Urinary bladder (tissue), 4 donors: ENCODE data around the gene OBSCN. TPM values are rescaled to one million over a fixed set of nuclear protein-coding genes. Genes with fewer than 3 reads are reported as not detected.

ENCODE experiments used
- DNase-seq: peaks from one replicate; pipeline ENCODE4 v3.0.0-alpha.2; 2015; ENCODE audit errors: extremely low spot score
- H3K27ac ChIP-seq: one replicate; pipeline ENCODE4 v1.5.1; 2013; ENCODE audit warnings: low read depth, mild to moderate bottlenecking, moderate library complexity
- H3K36me3 ChIP-seq: one replicate; pipeline ENCODE4 v1.6.1; 2013; ENCODE audit warnings: mild to moderate bottlenecking, moderate library complexity; ENCODE audit not compliant: insufficient read depth
- H3K4me1 ChIP-seq: one replicate; pipeline ENCODE4 v1.6.1; 2013; ENCODE audit warnings: mild to moderate bottlenecking, moderate library complexity; ENCODE audit not compliant: insufficient read depth
- H3K4me3 ChIP-seq: one replicate; pipeline ENCODE4 v1.5.1; 2013; ENCODE audit warnings: low read depth, low read length
- WGBS: extraction: QIAGEN DNeasy Blood & Tissue Kit; methylation state at CpG from one replicate; pipeline ENCODE4 v1.1.7; 2013; 5-methylcytosine and 5-hydroxymethylcytosine counted together
- polyA plus RNA-seq: library from polyadenylated mRNA; stranded (reverse); fragments of 200-250 nt; gene quantifications from one replicate; pipeline ENCODE4 v1.2.3, GENCODE V29; 2013
- total RNA-seq: library from RNA; depleted of rRNA; stranded (reverse); fragments of >200 nt; gene quantifications from one replicate; pipeline ENCODE4 v1.2.3, GENCODE V29; 2014
- donor health status: healthy with polysubstance abuse.
- donor health status: healthy.

OBSCN gene
- total and polyA plus RNA-seq, 2 donors: 8.4 to 29.1 TPM

DNA sequence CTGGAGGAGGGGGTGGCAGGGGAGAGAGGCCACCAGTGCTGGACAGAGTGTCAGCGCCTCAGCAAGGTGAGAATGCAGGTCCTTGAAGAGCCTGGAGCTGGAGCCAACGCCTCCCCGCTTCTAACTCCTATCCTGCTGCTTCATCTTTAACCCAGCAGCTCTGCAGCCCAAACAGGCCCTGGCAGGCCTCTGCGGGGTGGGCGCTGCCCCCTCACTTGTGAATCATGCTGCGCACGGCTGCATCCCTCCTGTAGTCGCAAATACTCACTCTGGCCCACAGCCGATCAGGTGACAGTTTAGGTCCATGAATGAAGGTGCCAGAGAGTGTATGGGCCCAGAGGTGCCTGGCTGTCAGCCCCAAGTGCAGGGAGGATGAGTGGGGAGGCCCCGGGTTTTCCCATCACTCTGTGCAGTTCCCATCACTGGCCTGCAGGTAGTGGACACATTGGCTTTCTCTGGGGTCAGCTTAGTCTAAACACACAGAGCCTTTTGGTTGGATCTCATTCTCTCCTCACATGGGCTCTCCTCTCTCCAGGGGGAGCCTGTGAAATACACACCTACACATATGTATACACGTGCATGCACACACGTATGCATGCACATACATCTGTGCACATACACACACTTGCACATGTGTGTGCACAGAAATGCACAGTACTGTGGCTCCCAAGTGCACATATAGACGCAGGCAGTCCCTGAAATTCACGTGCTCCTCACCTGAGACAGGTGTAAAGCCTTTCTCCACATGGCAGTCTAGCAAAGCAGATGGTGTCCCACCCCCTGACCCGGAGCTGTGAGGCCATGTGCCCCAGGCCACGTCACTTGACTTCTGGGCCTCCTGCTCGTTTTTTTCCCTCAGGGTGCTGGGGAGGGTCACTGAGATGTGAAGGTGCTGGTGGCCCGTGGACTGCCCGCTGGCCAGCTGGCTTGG, 146.8 kb downstream of the OBSCN start:
- no peaks in the 10 kb centered on the region for H3K36me3 ChIP-seq

DNA sequence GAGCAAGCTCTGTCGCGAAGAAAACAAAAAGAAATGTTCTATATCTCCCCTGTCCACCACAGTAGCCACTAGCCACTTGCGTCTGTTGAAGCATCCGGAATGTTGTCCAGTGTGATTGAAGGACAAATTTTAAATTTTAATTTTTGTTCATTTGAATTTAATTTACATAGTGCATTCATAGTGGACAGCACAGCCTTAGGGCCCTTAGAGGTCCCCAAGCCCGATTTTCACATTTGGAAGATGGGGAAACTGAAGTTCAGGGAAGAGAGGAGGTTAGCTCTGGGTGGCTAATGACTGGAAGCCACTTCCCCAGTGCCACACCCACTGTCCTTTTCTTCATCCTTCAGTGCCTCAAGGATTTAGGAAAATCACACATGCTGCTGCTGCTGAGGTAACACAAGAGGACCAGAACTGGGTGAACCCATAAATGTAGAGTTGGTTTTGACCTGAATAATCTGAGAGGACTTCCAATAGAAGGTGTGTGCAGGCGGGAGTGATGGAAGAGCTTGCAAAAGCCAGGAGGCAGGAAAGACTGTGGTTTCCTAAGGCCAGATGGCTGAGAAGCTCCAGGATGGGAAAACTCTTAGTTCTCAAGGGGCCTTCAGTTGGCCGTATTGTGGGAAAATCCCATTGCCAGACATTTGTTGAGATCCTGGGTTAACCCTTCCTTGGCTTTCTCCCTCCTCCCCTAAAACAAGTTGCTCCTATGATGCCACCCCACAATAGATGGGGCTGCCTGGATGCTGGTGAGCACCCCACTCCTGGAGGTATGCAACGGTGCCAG, 149.2 kb downstream of the OBSCN start:
- no peak for DNase-seq
- Histone ChIP-seq H3K36me3 (no peaks in the 10 kb centered on the region), H3K4me3 (no peak overlapping the region), H3K27ac (no peak overlapping the region), H3K4me1 (no peaks in the 10 kb centered on the region)
- whole genome bisulfite sequencing: 85% methylated on average over 8 of the region's 8 CpGs

More for the DNA sequence above, 146.8 kb downstream of the OBSCN start:
- Histone ChIP-seq H3K4me3 (no peak overlapping the region), H3K27ac (no peak overlapping the region), H3K4me1 (no peaks in the 10 kb centered on the region)
- DNase-seq: peak; percentile 32
- WGBS: 81% methylated on average over 19 of the region's 19 CpGs

DNA sequence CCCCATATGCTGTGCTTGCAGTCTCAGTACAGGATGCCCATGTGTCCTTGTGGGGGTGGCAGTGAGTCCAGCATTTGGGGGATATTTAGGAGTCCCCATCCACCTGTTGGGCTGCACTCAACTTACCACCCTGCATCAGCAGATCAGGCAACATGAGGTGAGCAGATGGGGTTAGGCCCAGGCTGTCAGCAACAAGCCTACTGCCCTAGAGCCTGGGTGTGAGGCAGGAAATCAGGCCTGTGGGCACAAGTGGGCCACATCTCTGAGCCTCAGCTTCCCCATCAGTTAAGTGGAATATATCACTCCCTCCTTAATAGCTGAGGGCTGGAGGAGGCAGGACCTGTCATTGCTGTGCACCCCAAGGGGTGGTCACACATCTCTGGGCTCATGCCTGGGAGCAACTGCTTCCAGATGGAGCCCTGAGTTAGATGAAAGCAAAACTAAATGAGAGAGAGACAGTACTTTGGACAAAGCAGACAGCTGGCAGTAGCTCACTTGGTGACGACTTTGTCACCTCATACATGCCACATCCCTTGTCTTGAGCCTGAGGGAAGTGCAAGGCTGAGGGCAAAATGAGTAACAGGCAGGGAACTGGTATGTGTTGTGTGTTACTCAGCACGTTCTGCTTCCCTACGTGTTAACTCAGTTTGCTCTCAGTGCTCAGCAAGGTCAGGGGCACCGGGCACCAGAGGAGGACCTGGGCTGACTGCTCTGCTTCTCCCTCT, 150.4 kb downstream of the OBSCN start:
- no peak overlapping the region for H3K27ac ChIP-seq
- DNase-seq: no peak
- H3K36me3 ChIP-seq: no peaks in the 10 kb centered on the region
- WGBS: 73% methylated on average over 4 of the region's 4 CpGs
- H3K4me3 ChIP-seq: no peak overlapping the region
- no peaks in the 10 kb centered on the region for H3K4me1 ChIP-seq

DNA sequence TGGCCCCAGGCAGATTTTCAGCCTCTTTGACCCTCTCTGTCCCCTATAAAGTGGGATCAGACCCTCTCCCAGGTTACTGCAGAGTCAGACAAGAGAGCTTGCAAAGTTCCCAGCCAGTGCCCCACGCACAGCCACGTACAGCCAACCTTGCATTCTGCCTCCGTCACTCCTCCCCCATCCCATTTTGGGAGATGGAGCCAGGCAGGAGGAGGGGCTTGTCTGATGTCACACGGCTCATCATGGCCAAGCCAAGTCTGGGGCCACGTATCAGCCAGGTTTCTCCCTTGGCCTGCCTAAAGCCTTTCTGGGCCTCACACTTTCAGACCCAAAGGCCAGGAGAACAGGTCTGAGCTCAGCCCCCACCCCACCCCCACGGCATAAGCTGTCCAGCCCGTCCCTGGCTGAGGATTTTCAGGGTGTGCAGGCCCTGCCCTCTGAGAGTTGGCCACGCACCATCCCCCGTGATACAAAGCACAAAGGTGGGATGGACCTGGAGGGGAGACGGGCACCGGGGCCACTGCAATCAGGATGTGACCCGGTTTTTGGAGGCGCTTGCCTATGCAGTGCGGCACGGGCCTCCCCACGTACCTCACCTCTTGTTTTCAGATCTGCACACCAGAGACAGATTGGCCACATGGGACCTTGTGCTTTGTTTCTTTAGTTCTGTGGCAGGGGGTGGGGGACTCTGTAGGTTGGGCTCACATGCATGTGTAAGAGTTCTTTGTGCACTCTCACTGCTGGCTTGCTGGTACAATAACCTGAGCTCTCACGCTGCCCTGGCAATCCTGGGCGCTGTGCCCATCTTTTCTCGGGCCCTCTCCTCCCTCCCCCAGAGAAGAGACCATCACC, 151.1 kb downstream of the OBSCN start:
- H3K4me1 ChIP-seq: no peaks in the 10 kb centered on the region
- DNase-seq: no peak
- WGBS: 89% methylated on average over 19 of the region's 19 CpGs
- no peaks in the 10 kb centered on the region for H3K36me3 ChIP-seq
- H3K4me3 ChIP-seq: no peak overlapping the region
- H3K27ac ChIP-seq: no peak overlapping the region

DNA sequence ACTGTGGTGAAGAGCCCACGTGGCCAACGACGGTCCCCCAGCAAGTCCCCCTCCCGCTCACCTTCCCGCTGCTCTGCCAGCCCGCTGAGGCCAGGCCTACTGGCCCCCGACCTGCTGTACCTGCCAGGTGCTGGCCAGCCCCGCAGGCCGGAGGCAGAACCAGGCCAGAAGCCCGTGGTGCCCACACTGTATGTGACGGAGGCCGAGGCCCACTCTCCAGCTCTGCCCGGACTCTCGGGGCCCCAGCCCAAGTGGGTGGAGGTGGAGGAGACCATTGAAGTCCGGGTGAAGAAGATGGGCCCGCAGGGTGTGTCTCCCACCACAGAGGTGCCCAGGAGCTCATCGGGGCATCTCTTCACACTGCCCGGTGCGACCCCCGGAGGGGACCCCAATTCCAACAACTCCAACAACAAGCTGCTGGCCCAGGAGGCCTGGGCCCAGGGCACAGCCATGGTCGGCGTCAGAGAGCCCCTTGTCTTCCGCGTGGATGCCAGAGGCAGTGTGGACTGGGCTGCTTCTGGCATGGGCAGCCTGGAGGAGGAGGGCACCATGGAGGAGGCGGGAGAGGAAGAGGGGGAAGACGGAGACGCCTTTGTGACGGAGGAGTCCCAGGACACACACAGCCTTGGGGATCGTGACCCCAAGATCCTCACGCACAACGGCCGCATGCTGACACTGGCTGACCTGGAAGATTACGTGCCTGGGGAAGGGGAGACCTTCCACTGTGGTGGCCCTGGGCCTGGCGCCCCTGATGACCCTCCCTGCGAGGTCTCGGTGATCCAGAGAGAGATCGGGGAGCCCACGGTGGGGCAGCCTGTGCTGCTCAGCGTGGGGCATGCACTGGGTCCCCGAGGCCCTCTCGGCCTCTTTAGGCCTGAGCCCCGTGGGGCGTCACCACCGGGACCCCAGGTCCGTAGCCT, 152.0 kb downstream of the OBSCN start:
- DNase-seq: no peak
- Histone ChIP-seq H3K27ac (no peak overlapping the region), H3K36me3 (no peaks in the 10 kb centered on the region), H3K4me3 (no peak overlapping the region), H3K4me1 (no peaks in the 10 kb centered on the region)
- WGBS: 90% methylated on average over 45 of the region's 45 CpGs

DNA sequence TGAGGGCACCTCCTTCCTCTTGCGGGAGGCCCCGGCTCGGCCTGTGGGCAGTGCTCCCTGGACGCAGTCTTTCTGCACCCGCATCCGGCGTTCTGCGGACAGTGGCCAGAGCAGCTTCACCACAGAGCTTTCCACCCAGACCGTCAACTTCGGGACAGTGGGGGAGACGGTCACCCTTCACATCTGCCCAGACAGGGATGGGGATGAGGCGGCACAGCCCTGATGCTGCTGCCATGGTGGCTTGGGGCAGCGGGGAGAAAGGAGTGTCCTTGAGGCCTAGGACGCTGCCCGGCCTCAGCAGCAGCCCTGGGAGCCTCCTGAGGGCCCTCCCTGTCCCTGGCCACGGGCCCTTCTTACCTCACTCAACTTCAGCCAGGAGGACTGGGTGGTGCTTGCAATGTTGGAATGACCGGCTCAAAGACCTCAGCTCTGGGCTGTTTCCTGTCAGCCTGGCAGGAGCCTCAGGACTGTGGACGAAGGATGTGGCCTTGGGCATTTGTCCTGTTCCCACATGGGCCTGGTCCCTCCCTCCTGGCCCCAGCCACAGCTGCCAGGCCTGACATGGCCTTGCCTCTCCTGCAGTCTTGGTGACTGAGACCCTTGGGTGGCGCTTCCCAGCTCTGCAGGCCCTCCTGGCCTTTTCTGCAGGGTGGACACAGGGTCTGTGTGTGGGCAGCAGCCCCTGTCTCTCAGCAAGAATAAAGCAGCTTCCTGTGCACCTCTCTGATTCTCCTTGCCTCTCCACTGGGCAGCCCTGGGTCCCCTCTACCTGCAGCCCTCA, 152.9 kb downstream of the OBSCN start:
- Histone ChIP-seq H3K4me3 (no peak overlapping the region), H3K27ac (no peak overlapping the region), H3K4me1 (no peaks in the 10 kb centered on the region), H3K36me3 (no peaks in the 10 kb centered on the region)
- 86% methylated on average over 19 of the region's 19 CpGs for WGBS
- DNase-seq: no peak

DNA sequence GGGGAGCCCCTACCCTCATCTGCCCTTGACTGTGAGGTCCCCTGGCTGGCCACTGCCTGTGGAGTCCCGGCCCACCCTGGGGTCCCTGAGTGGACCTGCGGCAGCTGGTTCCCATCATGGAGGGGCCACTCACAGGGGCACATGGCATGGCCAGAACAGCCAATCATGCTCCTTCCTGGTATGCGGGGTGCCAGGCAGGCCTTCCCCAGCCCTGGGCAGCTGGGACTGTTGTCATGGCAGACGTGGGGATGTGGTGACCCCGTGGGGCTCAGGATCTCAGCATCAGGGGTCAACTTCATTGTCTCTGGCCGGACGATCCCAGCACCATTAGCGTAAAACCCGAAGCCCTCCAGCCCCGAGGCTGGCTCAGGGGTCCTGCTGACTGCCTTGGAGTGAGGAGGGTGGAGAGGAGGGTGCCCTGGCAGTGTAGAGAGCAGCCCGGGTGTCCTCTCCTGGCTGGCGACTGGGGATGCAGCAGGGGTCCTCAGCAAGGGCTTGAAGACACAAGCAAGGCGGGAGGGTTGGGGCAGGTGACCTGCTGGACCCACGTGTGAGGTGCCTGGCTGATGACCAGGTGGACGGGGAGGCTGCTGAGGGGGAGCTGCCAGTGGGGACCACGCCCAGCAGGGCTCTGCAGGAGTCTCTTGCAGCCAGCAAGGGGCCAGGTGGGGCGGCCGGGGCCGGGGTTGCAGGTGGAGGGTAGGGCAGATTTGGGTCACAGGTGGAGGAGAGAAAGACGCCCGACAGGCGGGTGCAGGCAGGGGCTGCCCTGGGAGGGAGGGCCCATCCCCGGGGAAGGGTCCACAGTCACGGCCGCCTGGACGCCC, 153.7 kb downstream of the OBSCN start:
- 77% methylated on average over 26 of the region's 26 CpGs for WGBS
- no peak overlapping the region for H3K4me3 ChIP-seq
- H3K4me1 ChIP-seq: no peaks in the 10 kb centered on the region
- DNase-seq: no peak
- no peaks in the 10 kb centered on the region for H3K36me3 ChIP-seq
- no peak overlapping the region for H3K27ac ChIP-seq

DNA sequence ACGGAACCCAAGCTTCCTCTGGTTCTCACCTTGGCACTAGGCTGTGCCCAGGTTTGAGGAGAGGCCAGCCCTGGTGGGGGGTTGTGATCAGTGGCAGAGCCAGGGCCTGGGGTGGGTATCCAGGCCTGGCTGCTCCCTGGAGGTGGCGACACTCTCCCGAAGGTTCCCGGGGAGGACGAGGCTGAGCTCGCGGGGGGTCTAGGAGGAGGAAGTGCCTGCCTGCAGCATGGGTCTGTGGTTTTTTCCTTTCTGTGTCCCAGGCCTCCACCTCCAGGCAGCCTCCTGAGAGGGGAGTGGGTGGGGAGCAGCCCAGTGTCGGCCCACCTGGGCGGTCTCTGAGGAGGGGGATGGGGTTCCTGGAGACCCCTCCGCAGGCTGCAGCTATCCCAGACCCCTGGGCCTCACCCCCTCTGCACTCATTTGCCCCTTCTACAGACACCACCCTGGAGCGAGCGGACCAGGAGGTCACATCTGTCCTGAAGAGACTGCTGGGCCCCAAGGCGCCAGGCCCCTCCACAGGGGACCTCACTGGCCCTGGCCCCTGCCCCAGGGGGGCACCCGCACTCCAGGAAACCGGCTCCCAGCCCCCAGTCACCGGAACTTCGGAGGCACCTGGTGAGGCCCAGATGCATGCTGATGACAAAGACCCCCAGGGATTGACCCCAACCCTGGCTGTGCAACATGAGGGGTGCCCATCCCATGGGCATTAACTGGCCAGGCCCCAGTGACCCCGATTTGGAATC, 154.5 kb downstream of the OBSCN start:
- DNase-seq: no peak
- H3K4me1 ChIP-seq: no peaks in the 10 kb centered on the region
- WGBS: 80% methylated on average over 18 of the region's 18 CpGs
- H3K4me3 ChIP-seq: no peak overlapping the region
- H3K27ac ChIP-seq: no peak overlapping the region
- H3K36me3 ChIP-seq: no peaks in the 10 kb centered on the region

DNA sequence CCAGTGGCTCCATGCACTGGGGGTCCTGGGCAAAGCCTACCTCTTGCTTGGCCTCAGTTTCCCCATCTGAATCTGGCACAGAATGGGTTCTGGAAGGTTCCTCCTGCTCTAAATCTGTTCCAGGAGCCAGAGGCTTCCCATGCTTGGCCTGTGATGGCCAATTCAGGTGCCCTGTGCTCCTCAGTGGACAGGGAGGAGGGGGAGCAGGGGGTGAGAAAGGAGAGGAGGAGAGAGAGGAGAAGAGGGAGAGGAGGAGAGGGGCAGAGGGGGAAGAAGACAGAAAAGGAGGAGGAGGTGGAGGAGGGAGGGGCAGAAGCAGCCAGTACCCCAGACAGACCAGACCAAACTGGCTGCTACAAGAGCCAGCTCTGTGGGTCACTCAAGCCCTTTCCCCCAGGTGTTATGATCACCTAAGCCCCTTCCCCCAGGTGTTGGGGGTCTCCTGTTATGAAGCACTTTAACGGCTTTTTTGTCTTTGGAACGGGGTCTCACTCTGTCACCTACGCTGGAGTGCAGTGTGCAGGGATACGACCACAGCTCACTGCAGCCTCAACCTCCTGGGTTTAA, 155.1 kb downstream of the OBSCN start:
- Histone ChIP-seq H3K4me1 (no peaks in the 10 kb centered on the region), H3K36me3 (no peaks in the 10 kb centered on the region), H3K4me3 (no peak overlapping the region), H3K27ac (no peak overlapping the region)
- WGBS: 85% methylated on average over 4 of the region's 4 CpGs
- DNase-seq: no peak

DNA sequence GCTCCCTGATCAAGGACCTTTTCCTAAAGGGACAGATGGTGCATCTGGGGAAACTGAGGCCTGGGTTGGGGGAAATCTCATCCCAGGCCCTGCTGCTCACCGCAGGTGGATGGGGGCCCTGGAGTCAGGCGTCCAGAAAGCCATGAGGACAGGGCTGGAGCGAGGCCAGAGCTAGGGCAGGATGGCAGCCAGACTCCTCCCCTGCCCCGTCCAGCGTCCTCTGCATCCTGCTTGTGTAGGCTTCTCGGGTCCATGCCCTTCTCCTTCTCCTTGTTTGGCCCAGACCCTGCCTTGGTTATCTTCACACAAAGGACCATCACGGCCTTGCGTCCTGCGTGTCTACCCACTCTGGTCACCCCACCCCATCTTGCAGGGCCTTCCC, 155.8 kb downstream of the OBSCN start:
- no peaks in the 10 kb centered on the region for H3K4me1 ChIP-seq
- DNase-seq: no peak
- WGBS: 77% methylated on average over 9 of the region's 9 CpGs

More for the DNA sequence above, 155.8 kb downstream of the OBSCN start:
- Histone ChIP-seq H3K27ac (no peak overlapping the region), H3K36me3 (no peaks in the 10 kb centered on the region), H3K4me3 (no peak overlapping the region)
